Stimulated activated CD8-positive, alpha-beta memory T cell treated with anti-CD3 and anti-CD28 coated beads, Interleukin-2, amount 100 ng/mL, for 48 hours (primary cell): Measurements from ENCODE around the gene FRMPD1.

Experiments
- DNase-seq, 2 donors: peaks; one replicate each; pipeline ENCODE4 v3.0.0-alpha.2; 2020; ENCODE audit warnings: low read depth in 2 of 2

FRMPD1 gene

DNA sequence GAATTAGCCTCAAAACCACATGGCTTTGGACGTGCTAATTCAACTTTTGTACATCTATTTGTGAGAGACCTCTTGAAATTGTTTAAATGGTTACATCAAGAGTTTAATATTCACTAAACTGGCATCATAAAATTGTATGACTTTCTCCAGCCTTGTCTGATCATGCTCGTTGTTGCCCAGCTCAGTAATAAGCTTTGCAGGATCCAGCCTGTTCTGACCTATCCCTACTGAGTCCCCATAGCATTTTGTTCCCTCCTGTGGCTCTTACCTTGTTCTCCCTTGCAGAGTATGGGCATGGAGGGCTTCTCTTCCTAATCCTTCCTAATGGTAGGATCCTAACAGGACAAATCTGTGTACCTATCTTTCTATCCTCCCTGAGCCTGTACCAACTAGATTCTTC is 127.8 kb downstream of the FRMPD1 start:
- no peak for DNase-seq

- no peak for DNase-seq
These were observed 133.5 kb downstream of the FRMPD1 start for GRCh38 chr9:37784291-37784615.

- DNase-seq, result peak; percentile 75 to 85
These were observed 134.1 kb downstream of the FRMPD1 start, which contains the start of gene EXOSC3 for GRCh38 chr9:37784616-37785483. Gene EXOSC3, minus strand, starts transcription at chr9:37785064. Its CDS starts 20 bp downstream, at chr9:37785044.

DNA sequence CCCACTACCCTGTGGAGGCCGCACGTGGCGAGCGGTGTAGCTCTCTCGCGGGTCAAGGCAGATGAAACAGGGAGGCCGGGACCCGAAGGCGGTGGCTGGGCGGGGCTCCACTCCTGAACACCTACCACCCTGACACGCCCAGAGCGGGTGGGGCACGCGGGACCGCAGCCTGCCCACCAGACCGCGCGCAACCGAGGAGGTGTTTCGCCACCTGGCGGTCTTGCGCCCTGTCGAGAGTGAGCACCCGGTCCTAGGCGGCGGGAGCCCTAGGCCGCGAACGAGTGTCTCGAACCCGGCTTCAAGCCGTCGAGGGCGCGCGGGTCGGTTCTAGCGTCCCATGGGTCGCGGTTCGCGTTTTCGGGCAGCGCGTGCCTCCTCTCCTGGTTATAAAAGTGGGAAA is 136.3 kb downstream of the FRMPD1 start:
- DNase-seq, result no peak

GRCh38 chr9:37788332-37788731 is 137.6 kb downstream of the FRMPD1 start:
- DNase-seq, result no peak

- no peak for DNase-seq
These were observed 139.3 kb downstream of the FRMPD1 start for GRCh38 chr9:37790096-37790495.

DNA sequence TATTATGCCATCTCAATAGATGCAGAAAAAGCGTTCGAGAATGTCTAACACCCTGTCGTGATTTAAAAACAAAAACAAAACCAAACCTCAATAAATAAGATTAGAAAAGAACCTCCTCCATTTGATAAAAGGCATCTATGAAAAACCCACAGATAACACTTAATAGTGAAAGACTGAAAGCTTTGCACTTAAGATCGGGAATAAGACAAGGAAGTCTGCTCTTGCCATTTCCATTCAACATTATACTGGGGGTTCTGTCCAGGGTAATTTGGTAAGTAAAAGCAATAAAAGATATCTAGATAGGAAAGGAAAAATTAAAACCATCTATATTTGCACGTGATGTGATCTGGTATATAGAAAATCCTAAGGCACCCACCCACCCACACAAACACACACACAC is 141.4 kb downstream of the FRMPD1 start:
- no peak for DNase-seq

GRCh38 chr9:37796232-37796631 is 145.5 kb downstream of the FRMPD1 start:
- DNase-seq, result no peak
